NCI-H748 (cell line): ENCODE measurements around the gene TMEM178B.

Experiments used
- DNase-seq: peaks from one replicate; lab custom pipeline; 2025; ENCODE audit not compliant: unreplicated experiment; lab: John Stamatoyannopoulos, UW

Gene TMEM178B

GRCh38 chr7:141512597-141512996, 438.7 kb downstream of the TMEM178B start:
- no peak for DNase-seq

DNA sequence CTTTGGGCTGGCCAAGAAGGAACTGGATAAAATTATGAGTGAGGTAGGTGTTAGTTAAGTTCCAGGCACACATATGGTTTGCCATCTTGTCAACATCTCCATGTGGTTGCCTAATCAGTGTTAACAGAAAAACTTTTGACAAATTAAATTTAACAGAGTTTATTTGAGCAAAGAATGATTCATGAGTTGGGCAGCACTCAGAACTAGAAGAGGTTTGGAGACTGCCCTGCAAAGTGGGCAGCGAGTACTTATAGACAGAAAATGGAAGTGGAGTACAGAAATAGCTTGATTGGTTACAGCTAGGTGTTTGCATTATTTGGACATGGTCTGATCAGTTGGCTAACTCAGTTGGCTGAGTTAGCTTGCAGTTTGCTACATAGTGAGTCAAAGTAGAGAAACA, 439.9 kb downstream of the TMEM178B start:
- no peak for DNase-seq

DNA sequence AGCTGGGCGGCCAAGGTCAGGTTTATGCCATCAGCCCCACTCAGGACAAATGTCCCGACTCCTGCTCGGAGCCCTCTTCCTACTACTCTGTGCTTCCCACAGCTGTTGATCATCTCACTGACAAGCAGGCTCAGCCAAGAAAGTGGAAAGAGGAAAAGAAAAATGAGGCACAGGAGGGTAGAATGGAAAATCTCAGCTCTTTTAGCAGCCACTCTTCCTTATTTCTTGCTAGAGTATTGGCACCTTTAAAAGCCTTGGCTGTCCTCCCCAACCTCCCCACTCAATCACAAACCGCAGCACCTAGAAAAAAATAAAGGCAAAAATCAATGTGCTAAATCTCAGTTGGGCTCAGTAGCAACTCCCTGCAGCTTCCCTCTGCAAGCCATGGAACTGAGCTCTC, 442.1 kb downstream of the TMEM178B start:
- no peak for DNase-seq

DNA sequence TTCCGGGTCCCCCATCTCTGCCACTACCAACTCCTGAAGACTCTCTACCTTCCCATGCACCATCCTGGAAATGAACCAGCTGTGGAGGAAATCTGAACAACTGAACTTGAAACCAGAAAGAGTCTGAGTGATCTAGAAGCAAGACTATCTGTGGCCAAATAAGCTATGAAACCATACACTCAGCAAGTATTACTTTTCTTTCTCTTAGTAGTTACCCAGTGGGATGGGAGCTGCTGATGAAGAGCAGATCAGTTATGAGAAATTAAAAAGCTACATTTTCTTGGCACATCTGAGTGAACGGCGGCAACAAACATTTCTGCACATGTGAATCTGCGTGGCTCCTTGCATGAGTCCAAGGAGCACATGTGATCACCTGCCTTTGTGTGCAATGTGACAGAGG, 445.8 kb downstream of the TMEM178B start:
- DNase-seq: no peak

GRCh38 chr7:141522657-141523342, 448.9 kb downstream of the TMEM178B start:
- DNase-seq: no peak

DNA sequence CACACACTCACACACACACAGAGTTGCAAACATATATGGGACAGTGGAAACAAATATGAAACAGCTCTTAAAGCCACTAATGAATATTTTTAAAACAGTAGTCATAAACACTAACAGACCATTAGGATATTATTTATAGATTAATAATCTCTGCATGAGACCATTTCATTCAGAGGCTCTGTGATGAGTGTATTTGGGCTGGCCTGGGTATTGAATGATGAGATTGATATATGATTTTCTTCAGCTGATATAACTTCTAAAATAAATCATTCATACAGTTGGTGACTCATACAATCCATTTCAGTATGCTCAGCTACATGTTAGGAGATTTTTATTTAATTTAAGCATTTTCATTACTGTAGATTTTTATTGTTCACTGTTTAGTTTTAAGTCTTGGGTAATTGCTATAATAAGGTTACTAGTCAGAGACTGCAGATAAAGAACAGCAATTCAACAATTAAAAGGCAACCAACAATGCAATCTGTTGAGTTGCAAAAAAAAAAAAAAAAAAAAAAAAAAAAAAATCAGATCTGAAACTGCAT, 452.2 kb downstream of the TMEM178B start:
- no peak for DNase-seq

- DNase-seq: no peak
These were observed 453.2 kb downstream of the TMEM178B start for GRCh38 chr7:141527076-141527475.

DNA sequence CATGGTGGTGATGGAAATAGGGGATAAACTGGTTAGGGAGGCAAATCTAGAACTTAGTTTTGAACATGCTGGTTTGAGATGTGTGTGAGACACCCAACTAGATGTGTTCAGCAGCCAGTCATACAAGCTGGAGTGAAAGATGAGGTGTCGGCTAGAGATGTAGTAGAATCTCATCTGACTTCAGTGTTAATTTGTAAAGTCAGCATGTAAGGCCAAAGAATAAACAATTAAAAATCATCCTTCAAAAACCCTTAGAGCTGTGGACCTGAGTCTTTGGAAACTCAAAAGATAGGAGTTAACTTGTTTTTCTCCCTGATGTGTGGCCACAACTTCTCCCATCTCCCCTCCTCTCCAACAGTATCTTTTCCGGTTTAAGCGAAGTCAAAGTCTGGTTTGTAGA, 454.5 kb downstream of the TMEM178B start:
- no peak for DNase-seq
